GM19467 (cell line): ENCODE data around the gene OPN4.
"Not testable (repeated sequence)": the region's sequence is repeated elsewhere in the genome, so short reads cannot be mapped to it uniquely, and the experiment has no call there.

ENCODE experiments used
- ATAC-seq: cut with Tn5 transposase; IDR thresholded peaks from one replicate; pipeline ENCODE4 v1.9.1; 2021; ENCODE audit warnings: mild to moderate bottlenecking, moderate library complexity; ENCODE audit not compliant: unreplicated experiment

OPN4 gene, protein sequence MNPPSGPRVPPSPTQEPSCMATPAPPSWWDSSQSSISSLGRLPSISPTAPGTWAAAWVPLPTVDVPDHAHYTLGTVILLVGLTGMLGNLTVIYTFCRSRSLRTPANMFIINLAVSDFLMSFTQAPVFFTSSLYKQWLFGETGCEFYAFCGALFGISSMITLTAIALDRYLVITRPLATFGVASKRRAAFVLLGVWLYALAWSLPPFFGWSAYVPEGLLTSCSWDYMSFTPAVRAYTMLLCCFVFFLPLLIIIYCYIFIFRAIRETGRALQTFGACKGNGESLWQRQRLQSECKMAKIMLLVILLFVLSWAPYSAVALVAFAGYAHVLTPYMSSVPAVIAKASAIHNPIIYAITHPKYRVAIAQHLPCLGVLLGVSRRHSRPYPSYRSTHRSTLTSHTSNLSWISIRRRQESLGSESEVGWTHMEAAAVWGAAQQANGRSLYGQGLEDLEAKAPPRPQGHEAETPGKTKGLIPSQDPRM

DNA sequence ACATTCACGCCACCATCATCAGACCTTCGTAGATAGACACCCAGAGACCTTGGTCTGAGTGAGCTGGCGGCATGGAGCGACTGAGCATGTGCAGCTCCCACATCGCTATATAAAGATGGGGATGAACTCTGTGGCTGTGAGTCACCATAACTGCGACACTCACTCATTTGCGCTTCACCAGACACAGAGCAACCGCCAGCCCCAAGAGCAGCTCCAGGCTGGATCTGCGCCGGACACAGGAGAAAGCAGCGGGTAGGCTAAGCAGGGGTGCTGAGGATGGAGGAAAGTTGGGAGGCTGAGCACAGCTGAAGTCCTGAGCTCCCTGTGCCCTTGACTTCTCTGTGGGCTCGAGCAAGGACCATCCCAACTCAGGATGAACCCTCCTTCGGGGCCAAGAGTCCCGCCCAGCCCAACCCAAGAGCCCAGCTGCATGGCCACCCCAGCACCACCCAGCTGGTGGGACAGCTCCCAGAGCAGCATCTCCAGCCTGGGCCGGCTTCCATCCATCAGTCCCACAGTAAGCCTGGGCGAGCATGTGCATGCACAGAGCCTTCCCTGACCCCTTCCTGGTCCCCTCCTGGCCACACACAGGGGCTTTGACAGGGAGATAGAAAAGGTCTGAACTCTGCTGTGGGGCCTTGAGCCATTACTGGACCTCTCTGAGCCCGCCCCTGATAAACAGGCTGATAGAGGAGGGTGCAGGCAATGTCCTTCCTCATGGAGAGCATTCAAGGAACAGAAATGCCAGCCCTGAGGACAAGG lies at the start of gene OPN4:
TSS of gene OPN4 (plus strand) at position 137 of the 762 bp plus-strand sequence. CDS start at position 374, 237 bp downstream.
- no peak for ATAC-seq

- ATAC-seq: no peak
Observed at GRCh38 chr10:86607674-86608073, 46.7 kb upstream of the OPN4 start.

DNA sequence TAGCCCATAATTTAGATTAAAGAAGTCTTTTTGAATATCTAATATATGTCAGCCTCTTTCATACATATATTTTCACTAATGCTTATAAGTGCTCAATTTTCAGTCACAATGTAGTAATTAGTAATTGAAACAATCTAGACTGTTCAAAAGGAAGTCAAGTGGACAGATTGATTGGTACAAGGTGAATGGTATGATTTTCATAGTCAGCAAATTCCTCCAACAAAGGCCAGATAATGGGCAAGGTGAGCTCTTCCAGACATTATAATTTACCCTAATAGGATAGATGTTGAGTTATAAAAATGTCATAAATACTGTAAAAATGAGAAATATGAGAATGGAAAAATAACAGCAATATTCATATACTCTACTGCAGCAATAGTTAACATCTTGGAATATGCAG lies 44.4 kb upstream of the OPN4 start:
- ATAC-seq: no peak

DNA sequence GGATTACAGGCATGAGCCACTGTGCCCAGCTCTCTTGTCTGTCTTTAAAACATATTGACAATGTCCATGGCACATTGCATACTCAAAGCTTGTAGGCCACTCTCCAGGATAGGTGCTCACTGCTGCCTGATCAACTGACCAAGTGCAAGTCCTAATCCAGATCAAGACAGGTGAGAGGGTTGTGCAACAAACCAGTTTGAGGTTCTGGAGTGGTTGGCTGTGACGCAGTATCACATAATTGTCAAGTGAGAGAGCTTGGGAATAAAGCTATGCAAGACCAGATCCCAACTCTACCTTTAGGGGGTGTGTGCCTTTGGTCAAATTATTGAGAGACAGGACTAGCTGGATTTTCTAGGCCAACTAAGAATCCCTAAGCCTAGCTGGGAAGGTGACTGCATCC lies 43.0 kb upstream of the OPN4 start:
- ATAC-seq: no peak

GRCh38 chr10:86613096-86613495 lies 41.3 kb upstream of the OPN4 start:
- no peak for ATAC-seq

DNA sequence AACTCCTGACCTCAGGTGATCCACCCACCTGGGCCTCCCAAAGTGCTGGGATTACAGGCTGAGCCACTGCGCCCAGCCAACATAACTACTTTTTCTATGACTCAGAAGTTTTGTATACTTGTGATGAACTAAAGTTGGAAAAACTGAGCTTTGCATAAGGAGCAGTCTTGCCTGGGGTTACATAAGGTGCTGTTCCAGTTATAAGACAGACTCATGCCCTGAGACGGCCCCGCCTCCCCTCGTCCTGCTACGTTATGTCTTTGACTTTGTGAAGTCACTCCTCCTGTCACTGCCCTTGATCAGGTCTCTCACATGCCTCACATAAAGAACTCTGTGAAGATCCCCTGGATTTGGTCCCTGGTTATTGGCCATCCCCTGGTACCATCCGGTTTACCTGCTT lies 40.4 kb upstream of the OPN4 start:
- ATAC-seq: no peak

DNA sequence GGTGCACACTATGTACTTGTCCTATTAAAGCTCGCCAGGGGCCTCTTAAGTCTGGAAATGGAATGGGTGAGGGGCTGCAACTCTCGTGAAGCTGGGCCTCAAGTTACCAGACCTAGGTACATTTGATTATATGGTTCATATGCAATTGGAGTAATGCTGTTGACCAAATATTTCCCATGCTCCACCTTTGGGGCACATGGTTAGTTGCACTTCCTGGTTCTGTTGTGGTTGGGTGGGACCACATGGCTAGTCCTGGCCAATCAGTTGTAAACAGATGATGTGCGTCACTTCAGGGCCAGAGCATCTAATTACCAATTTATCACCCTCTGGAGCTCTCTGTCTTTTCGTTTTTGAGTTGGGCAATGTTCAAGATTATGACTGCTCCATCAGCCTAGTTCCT lies 39.5 kb upstream of the OPN4 start:
- no peak for ATAC-seq

DNA sequence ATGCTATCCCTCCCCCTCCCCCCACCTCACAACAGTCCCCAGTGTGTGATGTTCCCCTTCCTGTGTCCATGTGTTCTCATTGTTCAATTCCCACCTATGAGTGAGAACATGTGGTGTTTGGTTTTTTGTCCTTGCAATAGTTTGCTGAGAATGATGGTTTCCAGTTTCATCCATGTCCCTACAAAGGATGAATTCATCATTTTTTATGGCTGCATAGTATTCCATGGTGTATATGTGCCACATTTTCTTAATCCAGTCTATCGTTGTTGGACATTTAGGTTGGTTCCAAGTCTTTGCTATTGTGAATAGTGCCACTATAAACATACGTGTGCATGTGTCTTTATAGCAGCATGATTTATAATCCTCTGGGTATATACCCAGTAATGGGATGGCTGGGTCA lies 37.1 kb upstream of the OPN4 start:
- ATAC-seq: not testable (repeated sequence)

- no peak for ATAC-seq
Observed at GRCh38 chr10:86628311-86628710, 26.0 kb upstream of the OPN4 start.

- no peak for ATAC-seq
Observed at GRCh38 chr10:86630079-86630478, 24.3 kb upstream of the OPN4 start.

GRCh38 chr10:86632009-86632800 lies 22.1 kb upstream of the OPN4 start:
- no peak for ATAC-seq

- no peak for ATAC-seq
Observed at GRCh38 chr10:86632951-86633350, 21.4 kb upstream of the OPN4 start.

DNA sequence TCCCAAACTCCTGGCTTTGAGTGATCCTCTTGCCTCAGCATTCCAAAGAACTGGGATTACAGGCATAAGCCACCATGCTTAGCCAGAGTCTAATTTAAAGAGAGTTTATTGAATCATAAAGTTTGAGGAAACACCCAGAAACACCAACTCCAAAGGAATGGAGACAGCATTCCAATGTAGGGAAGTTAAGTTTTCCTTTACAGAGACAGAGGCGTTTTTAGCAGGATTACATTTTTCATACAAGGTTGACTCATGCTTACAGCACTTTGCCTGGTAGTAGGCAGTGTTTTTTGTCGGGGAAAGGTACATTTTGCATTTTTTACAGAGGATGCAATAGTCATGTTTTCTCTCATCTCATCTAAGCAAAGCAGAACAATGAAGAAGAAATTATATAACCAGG lies 18.9 kb upstream of the OPN4 start:
- ATAC-seq: no peak

DNA sequence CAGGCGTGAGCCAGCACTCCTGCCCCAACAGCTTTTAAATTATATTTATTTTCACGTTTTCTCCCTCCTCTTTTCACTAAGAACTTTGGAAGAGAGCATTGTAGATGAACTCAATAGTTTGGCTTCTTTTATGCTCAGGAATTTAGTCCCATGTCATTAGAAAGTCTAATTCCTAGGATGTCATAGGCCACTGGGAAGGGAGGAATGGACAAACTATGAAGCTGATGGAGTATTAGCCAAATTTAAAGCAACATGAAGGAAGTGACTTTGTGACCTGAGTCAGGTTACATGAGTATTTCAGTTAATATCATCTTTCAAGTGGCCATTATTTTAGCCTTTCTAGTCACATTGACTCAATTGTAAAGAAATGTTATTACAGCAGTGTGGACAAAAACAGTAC lies 18.0 kb upstream of the OPN4 start:
- ATAC-seq: no peak

GRCh38 chr10:86642021-86642420 lies 12.3 kb upstream of the OPN4 start:
- no peak for ATAC-seq

GRCh38 chr10:86642499-86642898 lies 11.8 kb upstream of the OPN4 start:
- no peak for ATAC-seq

GRCh38 chr10:86644152-86644793 lies 10.1 kb upstream of the OPN4 start:
- no peak for ATAC-seq

DNA sequence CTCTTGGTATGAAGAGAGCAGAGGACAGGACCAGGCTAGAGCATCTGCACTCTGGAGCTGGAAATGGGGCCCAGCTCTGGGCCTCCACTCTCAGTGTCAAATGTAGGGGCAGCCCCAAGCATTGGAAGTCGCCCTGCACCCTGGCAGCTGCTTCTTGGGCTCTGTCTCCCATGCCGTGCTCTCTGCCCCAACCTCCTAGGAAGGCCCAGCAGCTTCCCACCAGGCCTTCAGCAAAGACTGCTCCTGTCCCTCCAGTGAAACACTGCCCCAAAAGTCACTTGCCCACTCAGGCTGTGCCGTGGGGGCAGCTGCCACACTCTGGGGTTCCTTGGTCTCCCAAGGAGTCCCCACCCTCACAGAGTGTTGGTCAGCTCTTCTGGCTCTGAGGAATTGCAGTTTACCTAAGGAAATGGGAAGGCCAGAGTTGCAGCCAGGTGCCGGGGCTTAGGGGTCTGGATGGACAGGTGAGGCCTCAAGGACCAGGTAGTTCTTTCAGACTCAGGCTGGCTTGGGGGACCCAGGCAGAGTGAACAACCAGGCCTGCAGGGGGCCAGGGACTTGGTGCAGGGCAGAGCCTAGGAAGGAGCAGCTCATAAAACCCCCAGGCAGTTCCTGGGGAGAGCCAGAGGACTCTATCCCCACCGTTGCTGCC lies 9.4 kb upstream of the OPN4 start:
- no peak for ATAC-seq

DNA sequence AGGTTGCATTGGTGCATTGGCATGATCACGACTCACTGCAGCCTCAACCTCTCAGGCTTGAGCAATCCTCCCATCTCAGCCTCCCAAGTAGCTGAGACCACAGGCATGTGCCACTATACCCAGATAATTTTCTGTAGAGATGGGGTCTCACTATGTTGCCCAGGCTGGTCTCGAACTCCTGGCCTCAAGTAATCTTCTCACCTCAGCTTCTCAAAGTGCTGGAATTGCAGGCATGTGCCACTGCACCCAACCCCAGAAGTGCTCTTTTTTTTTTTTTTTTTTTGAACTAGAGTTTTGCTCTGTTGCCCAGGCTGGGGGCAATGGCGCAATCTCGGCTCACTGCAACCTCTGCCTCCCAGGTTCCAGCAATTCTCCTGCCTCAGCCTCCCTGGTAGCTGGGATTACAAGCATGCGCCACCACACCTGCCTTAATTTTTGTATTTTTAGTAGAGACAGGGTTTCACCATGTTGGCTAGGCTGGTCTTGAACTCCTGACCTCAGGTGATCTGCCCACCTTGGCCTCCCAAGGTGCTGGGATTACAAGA lies 8.7 kb upstream of the OPN4 start:
- ATAC-seq: not testable (repeated sequence)

DNA sequence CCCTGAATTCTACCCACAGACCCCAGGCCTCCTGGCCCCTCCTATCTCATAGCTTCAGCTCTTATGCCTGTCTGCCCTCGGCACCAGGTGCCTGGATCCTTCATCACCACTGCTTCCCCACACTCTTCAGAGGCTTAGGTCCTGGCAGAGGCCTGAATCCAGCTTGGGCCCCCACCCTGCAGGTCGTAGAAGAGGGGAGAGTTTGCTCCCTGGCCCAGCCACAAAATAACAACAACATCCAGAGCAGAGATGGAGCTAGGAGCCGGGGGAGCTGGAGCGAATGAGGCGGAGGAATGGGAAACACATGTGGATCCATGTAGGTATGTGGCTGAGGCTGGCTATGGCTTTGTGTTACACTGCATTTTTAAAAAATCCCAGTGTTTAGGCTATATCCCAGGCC lies 7.8 kb upstream of the OPN4 start:
- ATAC-seq: no peak
